ENCODE data around the gene GOSR2.
A peak's percentile ranks its signal among the peaks of the same experiment; 100 is the strongest.

DNA sequence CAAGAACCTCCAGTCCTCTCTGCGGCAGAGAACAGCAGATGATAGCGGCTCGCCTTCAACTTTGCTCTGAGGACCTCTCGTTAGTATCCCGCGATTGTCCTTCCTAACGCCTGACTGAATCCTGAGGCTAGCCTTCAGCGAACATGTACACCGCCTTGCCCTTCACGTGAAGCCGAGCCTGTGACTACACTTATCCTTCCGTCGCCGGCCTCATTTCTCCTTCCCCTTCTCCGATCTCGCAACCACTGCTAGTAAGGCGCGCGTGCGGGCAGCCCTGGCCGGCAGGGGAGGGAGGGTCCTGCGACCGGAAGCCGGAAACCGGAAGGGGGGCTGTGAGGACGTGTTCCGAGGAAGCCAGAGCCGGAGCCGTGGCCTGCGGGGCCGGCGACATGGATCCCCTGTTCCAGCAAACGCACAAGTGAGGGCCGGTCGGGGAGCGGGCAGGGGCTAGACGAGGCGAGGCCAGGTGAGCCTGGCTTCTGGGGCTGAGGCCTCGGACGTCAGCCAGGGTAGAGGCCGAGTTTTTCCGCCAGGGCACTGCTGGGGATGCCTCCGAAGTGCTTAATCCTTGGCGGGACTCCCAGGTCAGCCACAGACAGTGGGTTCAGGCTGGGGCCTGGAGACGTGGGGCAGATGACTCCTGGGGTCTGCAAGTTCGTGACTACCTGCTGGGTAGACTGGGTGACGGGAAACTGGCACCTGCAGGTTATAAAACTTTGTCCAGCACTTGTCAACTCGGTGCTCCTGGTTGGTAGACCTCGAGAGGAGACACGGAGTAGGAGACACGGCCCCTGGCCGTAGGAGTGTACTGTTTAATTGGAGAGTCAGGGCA, at the start of gene GOSR2:
- TF ChIP-seq, protein P1, sequence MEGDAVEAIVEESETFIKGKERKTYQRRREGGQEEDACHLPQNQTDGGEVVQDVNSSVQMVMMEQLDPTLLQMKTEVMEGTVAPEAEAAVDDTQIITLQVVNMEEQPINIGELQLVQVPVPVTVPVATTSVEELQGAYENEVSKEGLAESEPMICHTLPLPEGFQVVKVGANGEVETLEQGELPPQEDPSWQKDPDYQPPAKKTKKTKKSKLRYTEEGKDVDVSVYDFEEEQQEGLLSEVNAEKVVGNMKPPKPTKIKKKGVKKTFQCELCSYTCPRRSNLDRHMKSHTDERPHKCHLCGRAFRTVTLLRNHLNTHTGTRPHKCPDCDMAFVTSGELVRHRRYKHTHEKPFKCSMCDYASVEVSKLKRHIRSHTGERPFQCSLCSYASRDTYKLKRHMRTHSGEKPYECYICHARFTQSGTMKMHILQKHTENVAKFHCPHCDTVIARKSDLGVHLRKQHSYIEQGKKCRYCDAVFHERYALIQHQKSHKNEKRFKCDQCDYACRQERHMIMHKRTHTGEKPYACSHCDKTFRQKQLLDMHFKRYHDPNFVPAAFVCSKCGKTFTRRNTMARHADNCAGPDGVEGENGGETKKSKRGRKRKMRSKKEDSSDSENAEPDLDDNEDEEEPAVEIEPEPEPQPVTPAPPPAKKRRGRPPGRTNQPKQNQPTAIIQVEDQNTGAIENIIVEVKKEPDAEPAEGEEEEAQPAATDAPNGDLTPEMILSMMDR (conservative IDR thresholded peaks at IDR 0.05; ENCODE audit: low read depth, low read length) = no peak
- TF ChIP-seq POLR2A (IDR thresholded peaks at IDR 0.05; ENCODE audit: low read depth, low read length) (peak; percentile 98), BHLHE40 (IDR thresholded peaks at IDR 0.05; ENCODE audit: low read depth, low read length) (no peak), CHD1 (IDR thresholded peaks at IDR 0.05; ENCODE audit: low read depth, low read length) (no peak), CEBPB (IDR thresholded peaks at IDR 0.05; ENCODE audit: low read depth, low read length) (no peak), SMC3 (IDR thresholded peaks at IDR 0.05; ENCODE audit: low read depth, low read length) (no peak), RFX5 (IDR thresholded peaks at IDR 0.05; ENCODE audit: low read depth, low read length) (no peak), RAD21 (IDR thresholded peaks at IDR 0.05; ENCODE audit: low read length) (no peak), MXI1 (IDR thresholded peaks at IDR 0.05; ENCODE audit: borderline replicate concordance, low read depth, low read length) (peak; percentile 82; the same call in 1 of the 2 replicates), MAFK (IDR thresholded peaks at IDR 0.05; ENCODE audit: low read depth, low read length) (no peak), RCOR1 (IDR thresholded peaks at IDR 0.05; ENCODE audit: insufficient replicate concordance, low read length) (no peak)
- TF ChIP-seq, protein P2, sequence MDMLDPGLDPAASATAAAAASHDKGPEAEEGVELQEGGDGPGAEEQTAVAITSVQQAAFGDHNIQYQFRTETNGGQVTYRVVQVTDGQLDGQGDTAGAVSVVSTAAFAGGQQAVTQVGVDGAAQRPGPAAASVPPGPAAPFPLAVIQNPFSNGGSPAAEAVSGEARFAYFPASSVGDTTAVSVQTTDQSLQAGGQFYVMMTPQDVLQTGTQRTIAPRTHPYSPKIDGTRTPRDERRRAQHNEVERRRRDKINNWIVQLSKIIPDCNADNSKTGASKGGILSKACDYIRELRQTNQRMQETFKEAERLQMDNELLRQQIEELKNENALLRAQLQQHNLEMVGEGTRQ (IDR thresholded peaks at IDR 0.05; ENCODE audit: low read depth, low read length) = 0 out of 2 replicates have a peak, but pooled peaks have one; percentile 14
- TF ChIP-seq, protein P3, sequence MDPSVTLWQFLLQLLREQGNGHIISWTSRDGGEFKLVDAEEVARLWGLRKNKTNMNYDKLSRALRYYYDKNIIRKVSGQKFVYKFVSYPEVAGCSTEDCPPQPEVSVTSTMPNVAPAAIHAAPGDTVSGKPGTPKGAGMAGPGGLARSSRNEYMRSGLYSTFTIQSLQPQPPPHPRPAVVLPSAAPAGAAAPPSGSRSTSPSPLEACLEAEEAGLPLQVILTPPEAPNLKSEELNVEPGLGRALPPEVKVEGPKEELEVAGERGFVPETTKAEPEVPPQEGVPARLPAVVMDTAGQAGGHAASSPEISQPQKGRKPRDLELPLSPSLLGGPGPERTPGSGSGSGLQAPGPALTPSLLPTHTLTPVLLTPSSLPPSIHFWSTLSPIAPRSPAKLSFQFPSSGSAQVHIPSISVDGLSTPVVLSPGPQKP (IDR thresholded peaks at IDR 0.05; ENCODE audit: borderline replicate concordance, low read depth, low read length) = peak; percentile 12; the same call in 1 of the 2 replicates
